Heart left ventricle (tissue), 16 donors: ENCODE data around the gene BAX. TPM values are rescaled to one million over a fixed set of nuclear protein-coding genes. Genes with fewer than 3 reads are reported as not detected.

Experiments
- ATAC-seq, 4 donors: fragments of 200-7000 bp; cut with Tn5 transposase; one replicate each; pipeline ENCODE4 v1.9.1; 2020 to 2022; ENCODE audit warnings: moderate library complexity in 4 of 4, mild to moderate bottlenecking in 3 of 4, moderate number of reproducible peaks in 1 of 4
- DNase-seq, 5 donors: peaks; one replicate each; pipeline ENCODE4 v3.0.0-alpha.2; 2020
- H3K27ac ChIP-seq, 12 donors: fragments of 200-600 bp; sonication (generic) in 4 of 12; one replicate each; pipeline versions ENCODE4 v1.5.0 to v1.8.0; 2016 to 2022; ENCODE audit warnings: mild to moderate bottlenecking in 2 of 12
- H3K27me3 ChIP-seq, 9 donors: fragments of 200-600 bp; sonication (generic) in 2 of 9; one replicate each; pipeline versions ENCODE4 v1.5.1 to v1.8.0; 2016 to 2022; ENCODE audit warnings: mild to moderate bottlenecking in 3 of 9
- H3K36me3 ChIP-seq, 9 donors: fragments of 200-600 bp; sonication (generic) in 2 of 9; one replicate each; pipeline versions ENCODE4 v1.5.0 to v1.8.0; 2018 to 2022; ENCODE audit warnings: mild to moderate bottlenecking in 2 of 9
- H3K4me1 ChIP-seq, 12 donors: fragments of 200-600 bp; sonication (generic) in 4 of 12; one replicate each; pipeline versions ENCODE4 v1.5.0 to v1.8.0; 2016 to 2022; ENCODE audit warnings: mild to moderate bottlenecking in 3 of 12
- H3K4me3 ChIP-seq, 12 donors: fragments of 200-600 bp; sonication (generic) in 4 of 12; one replicate each; pipeline versions ENCODE4 v1.5.0 to v1.8.0; 2017 to 2022; ENCODE audit warnings: mild to moderate bottlenecking in 9 of 12, moderate library complexity in 4 of 12
- H3K9me3 ChIP-seq, 12 donors: fragments of 200-600 bp; sonication (generic) in 4 of 12; one replicate each; pipeline versions ENCODE4 v1.5.0 to v1.8.0; 2016 to 2022; ENCODE audit warnings: mild to moderate bottlenecking in 1 of 12
- POLR2A ChIP-seq, 2 donors: fragments of 450-650 bp; IDR thresholded peaks; one replicate each; pipeline ENCODE4 v1.6.1; 2017; ENCODE audit warnings: antibody characterized with exemption in 2 of 2, mild to moderate bottlenecking in 2 of 2, moderate library complexity in 2 of 2
- WGBS, 4 donors: extraction: QIAGEN DNeasy Blood & Tissue Kit in 2 of 4; methylation state at CpG; one replicate each; pipeline versions ENCODE4 v1.1.5 to v1.1.7; 2013 to 2018; 5-methylcytosine and 5-hydroxymethylcytosine counted together
- intact Hi-C, 10 donors: fragments of 100-400 bp; cut with DNase I; formaldehyde crosslinking; loops; one replicate each; pipeline versions ENCODE4 v1.11.1 to v1.14.2; 2022
- polyA plus RNA-seq, 2 donors: library from polyadenylated mRNA; stranded (reverse); fragments of 200-250 nt; gene quantifications; one replicate each; pipeline ENCODE4 v1.2.3, GENCODE V29; 2013
- total RNA-seq, 9 donors: library from RNA; depleted of rRNA in 2 of 9; stranded (reverse); fragments of >200 nt in 2 of 9; fragmentation: NEBNext Ultra II Directional in 3 of 9; extraction: Animal tissue kit (Norgen Biotek cat#: 25700) in 3 of 9; gene quantifications; one replicate each; pipeline versions ENCODE4 v1.1.0 to v1.2.4, GENCODE V29; 2016 to 2023
- TF ChIP-seq, protein P1 (sequence below), 12 donors: fragments of 200-600 bp; sonication (generic) in 4 of 12; IDR thresholded peaks; one replicate each; pipeline versions ENCODE4 v1.5.0 to v1.8.0; 2018 to 2022; ENCODE audit warnings: antibody characterized with exemption in 12 of 12, mild to moderate bottlenecking in 5 of 12
- donor health status: ischemic (EF 13 %, LVEDD 7.1; RV severe dilation, severe dysfunction).
- donor health status: healthy with polysubstance abuse.
- donor health status: DM: no; HTN: yes; CAD: no.
- donor health status: DM: no; HTN: no; CAD: no.
- donor health status: ischemic (EF 25% LVEDD 6.9; RV normal size, moderate dysfunction).
- donor health status: ischemic (EF 25% LVEDD 5.7; RV mildly dilated, moderate dysfunction).
- donor health status: healthy.
- donor health status: DM: yes; HTN: yes; CAD: no.
- donor health status: ischemic (EF 35%, LVEDD 5.7; RV mildly dilated, moderate dysfunction).
- donor health status: nonischemic (EF 11% LVEDD 7.7; RV severe dilation, severe dysfunction).
- donor health status: DM: yes; HTN: yes; CAD: no.
- donor health status: PGD.
- donor health status: ischemic (EF 29% LVEDD 5.4; RV normal size, mild dysfunction).
- donor health status: nonischemic (EF 23%, LVEDD 6.1; RV moderate dilation, normal function).

Gene BAX
- total and polyA plus RNA-seq, 11 donors: 17.9 to 68.4 (median 23.1) TPM

DNA sequence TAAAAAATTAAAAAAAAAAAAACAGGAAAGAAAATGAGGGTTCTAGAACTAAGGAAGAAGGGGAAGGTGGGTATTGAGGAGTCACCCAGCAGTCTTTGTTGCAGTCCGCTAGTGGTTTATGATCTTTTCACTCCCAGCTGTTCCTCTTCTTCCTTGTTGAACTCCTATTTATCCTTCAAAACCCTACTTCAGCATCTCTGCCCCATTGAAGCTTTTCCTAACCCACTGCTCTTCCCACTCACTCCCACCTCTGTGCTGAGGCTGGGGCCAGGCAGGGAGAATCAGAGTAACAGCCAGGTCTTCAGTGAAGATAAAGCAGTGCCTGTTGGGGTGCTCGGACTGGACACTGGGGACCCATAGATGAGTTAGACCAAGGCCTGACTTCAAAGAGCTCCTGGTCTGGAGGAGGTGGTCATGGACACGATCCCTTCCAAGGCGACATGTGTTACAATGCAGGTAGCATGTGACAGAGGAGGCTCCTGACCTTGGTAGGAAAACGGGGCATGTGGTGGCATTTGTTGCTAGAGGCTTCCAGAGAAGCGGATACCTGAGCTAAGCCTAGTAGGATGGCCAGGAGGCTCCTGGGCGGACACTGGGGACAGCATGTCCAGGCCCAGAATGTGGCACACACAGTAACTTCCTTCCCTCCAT, 50.4 kb downstream of the BAX start:
- 95 to 99% (median 96%) methylated on average over 7 of the region's 7 CpGs for WGBS, 4 donors
- DNase-seq: peak in 1 of 5 donors; percentile 1
- intact Hi-C loops: no loop called here
- H3K27ac ChIP-seq: no peak overlapping the region
- no peak for ATAC-seq
- no peak overlapping the region for H3K4me3 ChIP-seq
- TF ChIP-seq POLR2A (IDR thresholded peaks at IDR 0.05): no peak
- no peaks in the 10 kb centered on the region for H3K9me3 ChIP-seq
- H3K27me3 ChIP-seq: no peaks in the 10 kb centered on the region
- H3K36me3 ChIP-seq: peaks cover 0 to 81% (median 63%) of the 10 kb centered on the region in 9 donors
- H3K4me1 ChIP-seq: no peaks in the 10 kb centered on the region

DNA sequence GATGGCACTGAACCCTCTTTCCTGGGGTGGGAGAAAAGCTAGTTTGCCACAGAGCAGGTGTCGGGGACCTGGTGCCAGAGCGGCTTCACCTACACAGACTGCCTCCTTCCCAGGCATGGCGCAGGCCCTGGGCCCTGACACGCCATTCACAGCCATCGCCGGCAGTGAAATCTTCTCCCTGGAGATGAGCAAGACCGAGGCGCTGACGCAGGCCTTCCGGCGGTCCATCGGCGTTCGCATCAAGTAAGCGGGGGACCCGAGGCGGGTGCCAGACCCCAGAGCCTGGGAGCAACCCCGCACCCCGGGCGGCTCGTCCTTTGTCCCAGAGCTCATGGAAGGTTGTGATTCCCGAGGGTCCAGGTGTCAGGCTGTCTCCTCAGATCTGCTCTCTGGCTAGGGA, 52.2 kb downstream of the BAX start:
- Histone ChIP-seq H3K4me1 (no peaks in the 10 kb centered on the region), H3K36me3 (peaks cover 0 to 93% (median 77%) of the 10 kb centered on the region in 9 donors), H3K4me3 (no peak overlapping the region), H3K27me3 (no peaks in the 10 kb centered on the region), H3K27ac (no peak overlapping the region), H3K9me3 (no peaks in the 10 kb centered on the region)
- intact Hi-C loops: no loop called here
- no peak for ATAC-seq
- no peak for DNase-seq
- 95 to 98% (median 97%) methylated on average over 20 to 22 of the region's 22 CpGs for WGBS, 4 donors
- TF ChIP-seq POLR2A (IDR thresholded peaks at IDR 0.05): no peak
- TF ChIP-seq, protein P1, sequence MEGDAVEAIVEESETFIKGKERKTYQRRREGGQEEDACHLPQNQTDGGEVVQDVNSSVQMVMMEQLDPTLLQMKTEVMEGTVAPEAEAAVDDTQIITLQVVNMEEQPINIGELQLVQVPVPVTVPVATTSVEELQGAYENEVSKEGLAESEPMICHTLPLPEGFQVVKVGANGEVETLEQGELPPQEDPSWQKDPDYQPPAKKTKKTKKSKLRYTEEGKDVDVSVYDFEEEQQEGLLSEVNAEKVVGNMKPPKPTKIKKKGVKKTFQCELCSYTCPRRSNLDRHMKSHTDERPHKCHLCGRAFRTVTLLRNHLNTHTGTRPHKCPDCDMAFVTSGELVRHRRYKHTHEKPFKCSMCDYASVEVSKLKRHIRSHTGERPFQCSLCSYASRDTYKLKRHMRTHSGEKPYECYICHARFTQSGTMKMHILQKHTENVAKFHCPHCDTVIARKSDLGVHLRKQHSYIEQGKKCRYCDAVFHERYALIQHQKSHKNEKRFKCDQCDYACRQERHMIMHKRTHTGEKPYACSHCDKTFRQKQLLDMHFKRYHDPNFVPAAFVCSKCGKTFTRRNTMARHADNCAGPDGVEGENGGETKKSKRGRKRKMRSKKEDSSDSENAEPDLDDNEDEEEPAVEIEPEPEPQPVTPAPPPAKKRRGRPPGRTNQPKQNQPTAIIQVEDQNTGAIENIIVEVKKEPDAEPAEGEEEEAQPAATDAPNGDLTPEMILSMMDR (IDR thresholded peaks at IDR 0.05): no peak

DNA sequence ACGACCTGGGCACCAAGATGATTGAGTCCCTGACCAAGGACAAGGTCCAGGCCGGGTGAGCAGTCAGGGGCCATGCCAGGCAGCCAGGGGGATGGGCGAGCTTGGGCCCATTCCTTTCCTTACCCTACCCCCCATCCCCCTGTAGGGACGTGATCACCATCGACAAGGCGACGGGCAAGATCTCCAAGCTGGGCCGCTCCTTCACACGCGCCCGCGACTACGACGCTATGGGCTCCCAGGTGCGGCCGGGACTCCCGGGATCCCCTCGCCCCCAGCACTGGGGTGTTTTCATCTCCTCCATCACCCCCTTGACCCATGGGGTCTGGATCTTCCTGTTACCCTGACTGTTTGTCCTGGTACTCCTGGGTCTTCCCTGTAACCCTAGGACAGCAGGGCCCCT, 55.2 kb downstream of the BAX start:
- no peaks in the 10 kb centered on the region for H3K4me1 ChIP-seq
- H3K27ac ChIP-seq: no peak overlapping the region
- DNase-seq (no peak), ATAC-seq (no peak)
- intact Hi-C loops: no loop called here
- H3K36me3 ChIP-seq: peaks cover 0 to 88% (median 72%) of the 10 kb centered on the region in 9 donors
- H3K9me3 ChIP-seq: no peaks in the 10 kb centered on the region
- WGBS, 4 donors: 93 to 97% (median 95%) methylated on average over 13 to 18 of the region's 18 CpGs
- no peaks in the 10 kb centered on the region for H3K27me3 ChIP-seq
- H3K4me3 ChIP-seq: no peak overlapping the region
- TF ChIP-seq, protein P1 (IDR thresholded peaks at IDR 0.05): no peak
- no peak for TF ChIP-seq POLR2A (IDR thresholded peaks at IDR 0.05)

DNA sequence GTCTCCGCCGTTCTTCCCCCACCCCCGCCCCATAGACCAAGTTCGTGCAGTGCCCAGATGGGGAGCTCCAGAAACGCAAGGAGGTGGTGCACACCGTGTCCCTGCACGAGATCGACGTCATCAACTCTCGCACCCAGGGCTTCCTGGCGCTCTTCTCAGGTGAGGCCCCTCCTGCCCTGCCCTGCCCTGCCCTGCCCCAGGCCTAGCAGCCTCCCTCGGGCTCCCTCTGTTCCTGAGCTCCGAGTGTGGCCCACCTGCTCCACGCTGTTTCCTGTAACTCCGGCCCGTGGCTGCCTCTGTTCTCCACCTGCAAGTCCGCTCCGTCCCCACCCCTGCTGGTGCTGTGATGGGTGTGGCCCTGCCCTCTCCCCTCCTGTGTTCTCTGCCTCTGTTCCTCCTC, 55.8 kb downstream of the BAX start:
- Histone ChIP-seq H3K36me3 (peaks cover 0 to 88% (median 70%) of the 10 kb centered on the region in 9 donors), H3K27ac (no peak overlapping the region), H3K9me3 (no peaks in the 10 kb centered on the region), H3K27me3 (no peaks in the 10 kb centered on the region), H3K4me3 (no peak overlapping the region), H3K4me1 (no peaks in the 10 kb centered on the region)
- DNase-seq (no peak), ATAC-seq (no peak)
- TF ChIP-seq, protein P1 (IDR thresholded peaks at IDR 0.05): no peak
- TF ChIP-seq POLR2A (IDR thresholded peaks at IDR 0.05): no peak
- WGBS, 4 donors: 90 to 95% (median 92%) methylated on average over 15 to 18 of the region's 18 CpGs
- intact Hi-C loops: no loop called here

DNA sequence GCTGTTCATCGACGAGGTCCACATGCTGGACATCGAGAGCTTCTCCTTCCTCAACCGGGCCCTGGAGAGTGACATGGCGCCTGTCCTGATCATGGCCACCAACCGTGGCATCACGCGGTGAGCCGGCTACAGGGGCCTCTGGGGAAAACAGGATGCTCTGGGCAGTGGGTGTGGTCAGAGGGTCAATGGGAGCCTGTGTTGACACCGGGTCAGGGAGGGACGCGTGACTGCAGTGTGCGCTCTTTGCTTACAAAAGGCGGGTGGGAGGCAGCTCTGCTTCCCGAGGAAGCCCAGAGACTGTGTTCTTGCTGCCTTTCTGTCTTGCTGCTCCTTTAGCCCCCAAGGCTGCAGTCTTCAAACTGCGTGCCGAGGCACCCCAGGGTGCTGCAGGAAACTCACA, 56.5 kb downstream of the BAX start:
- Histone ChIP-seq H3K27ac (no peak overlapping the region), H3K27me3 (no peaks in the 10 kb centered on the region), H3K4me1 (no peaks in the 10 kb centered on the region), H3K36me3 (peaks cover 0 to 84% (median 65%) of the 10 kb centered on the region in 9 donors), H3K9me3 (no peaks in the 10 kb centered on the region), H3K4me3 (no peak overlapping the region)
- 80 to 96% (median 89%) methylated on average over 13 to 17 of the region's 17 CpGs for WGBS, 4 donors
- no peak for ATAC-seq
- no peak for TF ChIP-seq POLR2A (IDR thresholded peaks at IDR 0.05)
- TF ChIP-seq, protein P1 (IDR thresholded peaks at IDR 0.05): no peak
- no peak for DNase-seq
- intact Hi-C loops: no loop called here
